Measurements from ENCODE around the gene BAG5. TPM values are rescaled to one million over a fixed set of nuclear protein-coding genes. Genes with fewer than 3 reads are reported as not detected.
"Not testable (repeated sequence)": the region's sequence is repeated elsewhere in the genome, so short reads cannot be mapped to it uniquely, and the experiment has no call there.

BAG5 gene
- total and polyA plus RNA-seq, 8 donors, result 22.7 to 32.1 (median 25.9) TPM

- peak overlapping the region; percentile 48 to 80 for H3K27ac ChIP-seq
- no peaks in the 10 kb centered on the region for H3K9me3 ChIP-seq
- peaks cover 5 to 17% of the 10 kb centered on the region in 2 donors for H3K4me1 ChIP-seq
- intact Hi-C loops (cut with DNase I), result no loop called here
- H3K4me3 ChIP-seq, result no peak overlapping the region
- no peaks in the 10 kb centered on the region for H3K27me3 ChIP-seq
- ATAC-seq, result peak; percentile 85
- peak in 3 of 4 donors; percentile 75 to 81 (median 81) for DNase-seq
- peaks cover 0 to 40% of the 10 kb centered on the region in 2 donors for H3K36me3 ChIP-seq
- TF ChIP-seq CTCF (IDR thresholded peaks at IDR 0.05), result no peak
Measured at GRCh38 chr14:103512701-103513611, 49.5 kb downstream of the BAG5 start.

DNA sequence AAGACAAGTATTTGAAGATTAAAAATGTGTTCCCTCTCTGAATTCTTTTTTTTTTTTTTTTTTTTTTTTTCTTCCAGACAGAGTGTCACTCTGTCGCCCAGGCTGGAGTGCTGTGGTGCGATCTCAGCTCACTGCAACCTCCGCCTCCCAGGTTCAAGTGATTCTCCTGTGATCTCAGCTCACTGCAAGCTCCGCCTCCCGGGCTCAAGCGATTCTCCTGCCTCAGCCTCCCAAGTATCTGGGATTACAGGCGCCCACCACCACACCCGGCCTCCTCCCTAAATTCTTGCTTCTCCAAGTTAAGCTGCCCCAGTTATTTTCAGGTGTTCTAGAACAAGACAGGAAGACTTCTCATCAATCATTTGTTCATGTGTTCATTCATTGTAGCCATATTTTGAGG, 50.3 kb downstream of the BAG5 start:
- DNase-seq, result peak in 1 of 4 donors; percentile 31
- Histone ChIP-seq H3K4me1 (peaks cover 5 to 15% of the 10 kb centered on the region in 2 donors), H3K36me3 (peaks cover 0 to 46% of the 10 kb centered on the region in 2 donors), H3K27ac (peak overlapping the region; percentile 48 to 80)
- ATAC-seq, result peak; percentile 17
- H3K9me3 ChIP-seq; H3K4me3 ChIP-seq; H3K27me3 ChIP-seq; intact Hi-C loops (cut with DNase I): not testable (repeated sequence)

DNA sequence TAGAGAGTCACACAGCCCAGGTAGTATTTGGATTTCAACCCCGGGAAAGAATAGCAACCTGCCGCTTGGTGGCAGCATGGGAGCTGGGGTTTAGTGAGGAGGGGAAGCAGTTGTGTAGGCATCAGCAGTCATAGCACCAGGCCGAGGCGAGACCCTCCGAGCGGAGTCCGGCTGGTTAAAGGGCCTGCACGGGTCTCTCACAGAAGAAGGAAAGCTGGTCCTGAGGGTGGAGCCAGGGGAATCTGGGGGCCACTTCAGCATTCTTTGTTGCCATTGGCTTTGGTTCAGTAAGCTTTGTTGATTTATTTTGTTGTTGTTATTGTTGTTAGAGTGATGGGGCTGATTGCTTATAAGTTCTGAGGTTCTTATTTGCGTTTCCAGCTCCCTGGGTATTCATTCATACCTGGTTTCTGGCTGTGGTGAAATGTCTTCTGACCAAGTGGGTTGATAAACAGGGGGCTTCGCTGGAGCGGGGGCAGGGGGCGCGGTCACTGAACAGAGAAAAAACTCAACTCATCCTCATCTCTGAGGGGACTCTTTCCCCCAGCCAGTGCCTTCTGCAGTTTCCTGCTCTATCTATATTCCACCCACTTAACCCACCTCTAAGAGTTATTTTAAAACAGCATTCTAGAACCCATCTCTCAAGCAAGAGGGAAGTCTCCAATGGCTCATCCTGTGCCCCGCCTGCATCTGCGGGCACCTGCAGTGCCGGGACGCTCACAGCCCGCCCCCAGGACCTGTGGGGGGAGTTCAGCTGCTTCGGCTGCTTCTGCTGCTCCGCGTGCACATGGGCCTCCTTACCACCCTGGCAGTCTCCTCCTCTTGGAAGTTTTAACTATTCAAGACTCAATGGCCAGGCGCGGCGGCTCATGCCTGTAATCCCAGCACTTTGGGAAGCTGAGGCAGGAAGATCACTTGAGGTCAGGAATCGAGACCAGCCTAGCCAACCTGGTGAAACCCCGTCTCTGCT, 51.4 kb downstream of the BAG5 start:
- Histone ChIP-seq H3K27me3 (no peaks in the 10 kb centered on the region), H3K4me3 (no peak overlapping the region), H3K27ac (no peak overlapping the region), H3K9me3 (no peaks in the 10 kb centered on the region), H3K4me1 (peaks cover 5 to 15% of the 10 kb centered on the region in 2 donors), H3K36me3 (peaks cover 0 to 57% of the 10 kb centered on the region in 2 donors)
- intact Hi-C loops (cut with DNase I), result no loop called here
- DNase-seq (peak in 2 of 4 donors; percentile 29 to 60), ATAC-seq (no peak)
- TF ChIP-seq CTCF (IDR thresholded peaks at IDR 0.05), result no peak

- no peak for TF ChIP-seq CTCF (IDR thresholded peaks at IDR 0.05)
- no peaks in the 10 kb centered on the region for H3K9me3 ChIP-seq
- H3K36me3 ChIP-seq, result peaks cover 0 to 66% of the 10 kb centered on the region in 2 donors
- H3K4me1 ChIP-seq, result peaks cover 5 to 15% of the 10 kb centered on the region in 2 donors
- ATAC-seq (no peak), DNase-seq (peak in 1 of 4 donors; percentile 16)
- intact Hi-C loops (cut with DNase I), result no loop called here
- H3K4me3 ChIP-seq, result no peak overlapping the region
- no peaks in the 10 kb centered on the region for H3K27me3 ChIP-seq
- no peak overlapping the region for H3K27ac ChIP-seq
Measured at GRCh38 chr14:103509864-103510723, 52.4 kb downstream of the BAG5 start.
